Testis (tissue), 3 donors: Measurements from ENCODE around the gene ENTPD2. TPM values are rescaled to one million over a fixed set of nuclear protein-coding genes. Genes with fewer than 3 reads are reported as not detected.

Source experiments
- DNase-seq: peaks from one replicate; pipeline ENCODE4 v3.0.0-alpha.2; 2019
- H3K27ac ChIP-seq, 2 donors: fragments of 200-600 bp; sonication (generic); one replicate each; pipeline ENCODE4 v1.5.1; 2019
- H3K27me3 ChIP-seq: fragments of 200-600 bp; sonication (generic); one replicate; pipeline ENCODE4 v1.5.1; 2019
- H3K36me3 ChIP-seq: fragments of 200-600 bp; sonication (generic); one replicate; pipeline ENCODE4 v1.5.1; 2017; ENCODE audit warnings: low read depth; ENCODE audit errors: missing control alignments
- H3K4me1 ChIP-seq: fragments of 200-600 bp; sonication (generic); one replicate; pipeline ENCODE4 v1.5.1; 2019
- H3K4me3 ChIP-seq, 2 donors: fragments of 200-600 bp; sonication (generic); one replicate each; pipeline ENCODE4 v1.5.1; 2017 to 2019
- H3K9me3 ChIP-seq: fragments of 200-600 bp; sonication (generic); one replicate; pipeline ENCODE4 v1.5.1; 2017
- CTCF ChIP-seq, 3 experiments: fragments of 450-650 bp in 2 of 3; fragments of 200-600 bp in 1 of 3; sonication (generic) in 1 of 3; IDR thresholded peaks; one replicate each; pipeline ENCODE4 v1.5.1; 2016 to 2019; ENCODE audit warnings: antibody characterized with exemption in 3 of 3, mild to moderate bottlenecking in 2 of 3, moderate library complexity in 1 of 3
- POLR2A ChIP-seq: fragments of 450-650 bp; IDR thresholded peaks from one replicate; pipeline ENCODE4 v1.6.1; 2017; ENCODE audit warnings: antibody characterized with exemption, mild to moderate bottlenecking, moderate library complexity
- WGBS, 2 donors: methylation state at CpG; one replicate each; pipeline ENCODE4 v1.1.5; 2018; 5-methylcytosine and 5-hydroxymethylcytosine counted together
- intact Hi-C: fragments of 100-400 bp; cut with DNase I; formaldehyde crosslinking; loops from one replicate; pipeline ENCODE4 v1.15.1; 2023; ENCODE audit warnings: low total_unique reads
- polyA plus RNA-seq: library from polyadenylated mRNA; stranded (reverse); fragments of 350-450 nt; fragmentation: Illumina TruSeq; extraction: RNeasy Lipid Tissue Mini Kit (QIAGEN cat#74804); gene quantifications from one replicate; pipeline ENCODE4 v1.2.3, GENCODE V29; 2014; ENCODE audit warnings: low read depth, low replicate concordance; ENCODE audit not compliant: insufficient read depth
- total RNA-seq, 2 donors: library from RNA; depleted of rRNA; stranded (reverse); fragments of >200 nt; gene quantifications; one replicate each; pipeline ENCODE4 v1.2.3, GENCODE V29; 2016

ENTPD2 gene
- total and polyA plus RNA-seq, 3 donors from 2014 or later: 5.7 to 9.6 (median 8.5) TPM

GRCh38 chr9:137032858-137033257 is 21.0 kb downstream of the ENTPD2 start:
- 87 to 89% methylated on average over 7 to 10 of the region's 10 CpGs for WGBS, 2 donors
- Histone ChIP-seq H3K27me3 (no peaks in the 10 kb centered on the region), H3K27ac (no peak overlapping the region), H3K36me3 (no peaks in the 10 kb centered on the region), H3K4me3 (no peak overlapping the region), H3K4me1 (peaks cover 23% of the 10 kb centered on the region), H3K9me3 (no peaks in the 10 kb centered on the region)
- TF ChIP-seq POLR2A (no peak), CTCF (IDR thresholded peaks at IDR 0.05) (no peak)
- intact Hi-C loops: loop anchor here (10.0 kb wide), 1 partner anchor 198 kb away; no protein-coding TSS in a partner anchor
- peak; percentile 48 for DNase-seq

- TF ChIP-seq POLR2A (no peak), CTCF (IDR thresholded peaks at IDR 0.05) (no peak)
- DNase-seq: no peak
- Histone ChIP-seq H3K9me3 (no peaks in the 10 kb centered on the region), H3K36me3 (no peaks in the 10 kb centered on the region), H3K4me1 (peaks cover 27% of the 10 kb centered on the region), H3K4me3 (no peak within 1 kb of the TSS), H3K27ac (no peak within 1 kb of the TSS), H3K27me3 (no peaks in the 10 kb centered on the region)
- intact Hi-C loops: loop anchor here (10.0 kb wide), 1 partner anchor 197 kb away; no protein-coding TSS in a partner anchor
- WGBS, 2 donors: 62 to 68% methylated on average over 10 to 16 of the region's 16 CpGs
These were observed 21.8 kb downstream of the ENTPD2 start, which contains the start of gene FUT7 for GRCh38 chr9:137031904-137032640. Gene FUT7, minus strand, starts transcription at chr9:137032088. Its CDS starts 97 bp downstream, at chr9:137031991.

- no peak overlapping the region for H3K4me3 ChIP-seq
- H3K36me3 ChIP-seq: no peaks in the 10 kb centered on the region
- 89 to 90% methylated on average over 10 to 61 of the region's 65 CpGs for WGBS, 2 donors
- H3K27ac ChIP-seq: no peak overlapping the region
- intact Hi-C loops: loop anchor here (10.0 kb wide), 1 partner anchor 196 kb away; no protein-coding TSS in a partner anchor
- TF ChIP-seq CTCF (IDR thresholded peaks at IDR 0.05) (no peak), POLR2A (no peak)
- no peaks in the 10 kb centered on the region for H3K9me3 ChIP-seq
- H3K4me1 ChIP-seq: peaks cover 34% of the 10 kb centered on the region
- no peak for DNase-seq
- H3K27me3 ChIP-seq: no peaks in the 10 kb centered on the region
These were observed 23.0 kb downstream of the ENTPD2 start for GRCh38 chr9:137030538-137031527.

GRCh38 chr9:137030006-137030405 is 23.9 kb downstream of the ENTPD2 start:
- Histone ChIP-seq H3K27ac (no peak overlapping the region), H3K4me3 (no peak overlapping the region), H3K9me3 (no peaks in the 10 kb centered on the region), H3K4me1 (peaks cover 35% of the 10 kb centered on the region), H3K27me3 (no peaks in the 10 kb centered on the region), H3K36me3 (no peaks in the 10 kb centered on the region)
- intact Hi-C loops: loop anchor here (10.0 kb wide), 1 partner anchor 195 kb away; no protein-coding TSS in a partner anchor
- no peak for DNase-seq
- 89 to 93% methylated on average over 5 to 15 of the region's 15 CpGs for WGBS, 2 donors
- no peak for TF ChIP-seq CTCF (IDR thresholded peaks at IDR 0.05)
- no peak for TF ChIP-seq POLR2A
